ENCODE measurements around the gene LTK. TPM values are rescaled to one million over a fixed set of nuclear protein-coding genes. Genes with fewer than 3 reads are reported as not detected.

The LTK gene
- total RNA-seq, 1 experiment from 2014 or later: 10.9 TPM

- ChIA-PET POLR2A (no interaction called here), CTCF (no interaction called here)
- BruUV-seq (replicated peaks): no TSS peak
- Mint-ChIP-seq H3K27me3 (ENCODE audit: insufficient read depth, unreplicated experiment) (no peaks in the 10 kb centered on the region), H3K9me3 (ENCODE audit: unreplicated experiment) (no peaks in the 10 kb centered on the region), H3K36me3 (ENCODE audit: insufficient read depth, unreplicated experiment) (peaks cover 50% of the 10 kb centered on the region), H3K27ac (ENCODE audit: unreplicated experiment) (no peak overlapping the region), H3K4me3 (ENCODE audit: unreplicated experiment) (no peak overlapping the region), H3K4me1 (ENCODE audit: low read depth, unreplicated experiment) (no peaks in the 10 kb centered on the region)
- Histone ChIP-seq H3K27me3 (replicated peaks; ENCODE audit: control insufficient read depth, insufficient read depth, low read length) (no peaks in the 10 kb centered on the region), H3K36me3 (ENCODE audit: control insufficient read depth, insufficient read depth, low read length) (no peaks in the 10 kb centered on the region), H3K4me1 (no peaks in the 10 kb centered on the region), H3K4me3 (ENCODE audit: low read depth, low read length) (no peak overlapping the region), H3K9me3 (no peaks in the 10 kb centered on the region)
- DNase-seq: no peak
- intact Hi-C loops (cut with micrococcal nuclease; ENCODE audit: unreplicated experiment): no loop called here
- no peak for TF ChIP-seq CTCF (IDR thresholded peaks at IDR 0.05; ENCODE audit: insufficient read depth in 1 of 2, low read depth in 1 of 2, low read length in 1 of 2, severe bottlenecking in 1 of 2, unreplicated experiment in 1 of 2)
Measured at GRCh38 chr15:41462084-41462795, 51.4 kb downstream of the LTK start.

Other genes starting within 250 kb of the LTK start
- 23.4 and 26.4 TPM in 2 replicates for gene OIP5, start 181.2 kb downstream of the LTK start, total RNA-seq (2022)
- gene NUSAP1, start 180.9 kb downstream of the LTK start, total RNA-seq (2022): 106 and 110 TPM in 2 replicates
- gene NDUFAF1, start 111.3 kb downstream of the LTK start, total RNA-seq (2022): 13.3 and 18.3 TPM in 2 replicates
- gene RTF1, start 96.7 kb downstream of the LTK start, total RNA-seq (2022): 40.8 TPM in 2 replicates
- gene ITPKA, start 20.0 kb downstream of the LTK start, total RNA-seq (2022): 16.2 and 18.1 TPM in 2 replicates
- gene RPAP1, start 30.4 kb upstream of the LTK start, total RNA-seq (2022): 55.3 and 67.1 TPM in 2 replicates
- gene TYRO3, start 45.4 kb upstream of the LTK start, total RNA-seq (2022): 118 and 120 TPM in 2 replicates
- gene MGA, start 146.6 kb upstream of the LTK start, total RNA-seq (2022): 59.6 and 60.0 TPM in 2 replicates